ENCODE results near the gene PPIH.
"Not testable (repeated sequence)": the region's sequence is repeated elsewhere in the genome, so short reads cannot be mapped to it uniquely, and the experiment has no call there.

PPIH gene

DNA sequence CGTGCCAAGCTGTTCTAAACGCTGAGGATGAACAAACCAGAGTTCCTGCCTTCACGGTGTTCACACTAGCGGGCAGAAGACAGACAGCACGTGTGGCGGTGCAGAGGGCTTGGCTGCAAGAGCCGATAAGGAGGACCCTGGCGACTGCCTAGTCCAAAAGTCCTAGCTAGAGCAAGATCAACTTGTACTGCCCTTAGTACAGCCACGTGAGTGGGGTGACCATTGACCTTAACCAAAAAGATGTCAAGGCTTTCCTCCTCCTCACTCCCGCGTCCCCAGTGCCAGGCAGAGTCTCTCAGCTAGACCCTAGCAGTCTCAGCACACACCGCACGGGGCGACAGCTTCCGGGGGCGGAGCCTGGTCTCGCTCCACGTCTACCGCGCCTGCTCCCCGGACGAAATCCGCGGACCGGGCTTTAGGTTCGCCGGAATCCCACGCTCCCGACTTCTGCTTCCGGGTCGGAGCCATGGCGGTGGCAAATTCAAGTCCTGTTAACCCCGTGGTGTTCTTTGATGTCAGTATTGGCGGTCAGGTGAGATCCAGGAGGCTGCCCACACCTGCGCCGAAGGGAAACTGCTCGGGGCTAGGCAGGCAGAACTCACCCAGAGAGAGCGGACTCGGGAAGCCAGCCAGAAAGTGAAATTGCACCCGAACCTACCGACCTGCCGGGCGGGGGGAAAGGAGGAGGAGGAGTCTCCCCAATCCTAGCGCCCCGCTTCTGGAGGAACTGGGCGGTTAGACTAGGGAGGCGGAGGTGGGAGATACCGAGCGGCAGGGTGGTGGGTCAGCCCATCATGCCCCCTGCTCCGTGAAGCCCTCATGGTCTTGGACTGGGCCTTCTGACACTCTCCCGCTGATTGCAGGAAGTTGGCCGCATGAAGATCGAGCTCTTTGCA is at the start of gene PPIH:
Gene PPIH, plus strand, starts transcription at position 443 of the 896 bp plus-strand sequence. Its CDS starts 24 bp downstream, at position 467.
- peak; percentile 98 for DNase-seq

DNA sequence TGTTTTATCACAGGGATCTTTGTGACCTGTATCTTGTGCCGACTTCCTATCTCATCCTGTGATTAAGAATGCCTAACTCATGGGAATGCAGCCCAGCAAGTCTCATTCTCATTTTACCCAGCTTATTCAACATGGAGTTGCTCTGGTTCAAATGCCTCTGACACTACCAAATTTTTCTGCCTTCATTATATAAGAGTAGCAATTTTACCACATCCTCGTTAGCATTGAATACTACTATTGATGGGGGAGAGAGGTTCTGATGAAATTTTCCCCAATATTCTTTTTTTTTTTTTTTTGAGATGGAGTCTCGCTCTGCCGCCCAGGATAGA is 44.5 kb upstream of the PPIH start:
- no peak for DNase-seq

DNA sequence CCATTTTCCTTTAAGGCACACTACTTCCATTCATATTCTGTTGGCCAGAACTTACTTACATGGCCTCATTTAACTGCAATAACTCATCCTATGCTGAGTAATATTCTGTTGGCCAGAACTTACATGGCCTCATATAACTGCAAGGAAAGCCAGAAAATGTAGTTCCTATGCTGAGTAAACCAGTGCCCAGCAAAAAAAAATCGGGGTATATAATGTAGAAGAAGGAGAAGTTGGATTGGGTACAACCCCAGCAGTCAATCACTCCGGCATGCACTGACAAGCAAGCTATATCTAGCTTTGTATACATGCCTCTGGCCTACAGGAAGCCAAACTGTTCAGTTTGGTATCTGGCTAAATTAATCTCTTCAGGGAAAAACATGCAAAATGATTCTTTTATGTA is 39.4 kb upstream of the PPIH start:
- DNase-seq = no peak

DNA sequence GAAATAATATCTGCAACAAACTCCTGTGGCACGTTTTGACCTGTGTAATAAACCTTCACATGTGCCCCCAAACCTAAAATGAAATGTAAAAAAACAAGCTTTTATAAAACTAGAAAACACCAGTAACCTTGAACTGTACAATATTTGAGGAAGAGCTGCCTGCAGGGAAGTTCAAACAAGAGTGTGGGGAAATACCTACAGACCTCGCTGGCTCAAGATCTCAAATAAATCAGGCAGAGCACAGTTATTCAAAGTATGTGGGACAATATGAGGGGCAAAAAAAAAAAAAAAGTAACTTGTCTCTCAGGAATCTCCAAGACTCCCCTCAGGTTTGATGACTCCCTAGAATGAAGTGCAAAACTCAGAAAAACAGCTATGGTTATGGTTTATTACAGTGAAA is 37.9 kb upstream of the PPIH start:
- DNase-seq = no peak

DNA sequence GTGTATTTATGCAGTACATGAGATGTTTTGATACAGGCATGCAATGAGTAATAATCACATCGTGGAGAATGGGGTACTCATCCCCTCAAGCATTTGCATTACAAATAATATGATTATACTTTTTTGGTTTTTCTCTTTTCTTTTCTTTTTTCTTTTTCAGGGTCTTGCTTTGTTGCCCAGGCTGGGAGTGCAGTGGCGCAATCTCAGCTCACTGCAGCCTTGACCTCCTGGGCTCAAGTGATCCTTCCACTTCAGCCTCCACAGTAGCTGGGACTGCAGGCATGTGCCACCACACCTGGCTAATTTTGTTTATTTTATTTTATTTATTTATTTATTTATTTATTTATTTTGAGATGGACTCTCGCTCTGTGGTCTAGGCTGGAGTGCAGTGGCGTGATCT is 37.0 kb upstream of the PPIH start:
- not testable (repeated sequence) for DNase-seq

DNA sequence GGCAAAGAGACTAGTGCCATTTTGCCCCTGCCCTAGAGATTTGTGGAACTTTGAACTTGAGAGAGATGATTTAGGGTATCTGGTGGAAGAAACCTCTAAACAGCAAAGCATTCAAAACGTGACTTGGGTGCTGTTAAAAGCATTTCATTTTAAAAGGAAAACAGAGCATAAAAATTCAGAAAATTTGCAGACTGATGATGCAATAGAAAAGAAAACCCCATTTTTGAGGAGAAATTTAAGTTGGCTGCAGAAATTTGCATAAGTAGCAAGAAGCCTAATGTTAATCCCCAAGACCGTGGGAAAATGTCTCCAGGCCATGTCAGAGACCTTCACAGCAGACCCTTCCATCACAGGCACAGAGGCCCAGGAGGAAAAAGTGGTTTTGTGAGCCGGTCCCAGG is 31.0 kb upstream of the PPIH start:
- DNase-seq = not testable (repeated sequence)

DNA sequence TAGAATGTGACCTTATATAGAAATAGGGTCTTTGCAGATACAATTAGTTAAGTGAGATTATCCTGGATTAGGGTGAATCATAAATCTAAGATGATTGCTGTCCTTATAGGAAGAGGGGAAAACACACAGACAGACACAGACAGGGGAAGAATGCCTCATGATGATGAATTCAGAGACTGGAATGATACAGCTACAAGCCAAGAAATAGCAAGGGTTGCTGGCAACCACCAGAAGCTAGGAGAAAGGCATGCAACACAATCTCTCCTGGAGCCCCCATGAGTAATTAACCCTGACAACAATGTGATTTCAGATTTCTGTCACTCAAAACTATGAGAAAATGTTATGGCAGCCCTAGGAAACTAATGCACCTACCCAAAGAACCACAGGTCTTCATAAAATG is 19.1 kb upstream of the PPIH start:
- DNase-seq = no peak

DNA sequence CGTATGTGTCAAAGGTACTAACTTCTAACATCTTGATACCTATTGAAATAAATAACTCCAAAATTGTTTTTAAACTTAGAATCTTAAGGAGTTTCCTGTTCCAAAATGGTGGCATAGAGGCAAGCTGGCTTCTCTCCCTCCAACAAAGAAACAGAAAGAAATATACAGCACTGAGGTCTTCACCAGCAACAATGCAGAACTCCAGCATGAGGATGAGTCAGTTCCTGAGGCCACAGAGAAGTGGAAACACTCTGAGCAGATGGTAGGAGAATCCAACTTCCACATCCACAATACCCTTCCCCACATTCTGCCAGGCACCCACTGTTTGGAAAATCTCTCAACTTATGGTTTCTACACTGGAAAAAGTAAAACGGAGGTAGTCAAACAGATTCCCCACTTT is 12.2 kb upstream of the PPIH start:
- DNase-seq = no peak

DNA sequence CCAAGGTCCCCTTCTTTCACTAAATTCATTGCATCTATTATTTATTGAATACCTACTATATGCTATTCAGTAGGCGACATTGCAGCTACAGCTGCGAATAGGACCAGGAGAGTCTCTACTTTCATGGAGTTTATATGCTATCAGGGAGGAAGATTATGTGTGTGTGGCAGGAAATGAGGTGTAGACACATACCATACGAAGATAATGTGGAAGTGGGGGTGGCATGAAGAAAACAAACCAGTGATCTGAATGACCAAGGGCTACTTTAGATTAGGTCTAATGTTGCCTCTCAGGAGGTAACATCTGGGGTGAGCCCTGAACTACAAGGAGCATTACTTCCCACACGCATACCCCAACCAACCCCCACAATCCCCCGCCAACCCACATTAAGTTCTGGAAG is 1.0 kb upstream of the PPIH start:
- peak; percentile 52 for DNase-seq

DNA sequence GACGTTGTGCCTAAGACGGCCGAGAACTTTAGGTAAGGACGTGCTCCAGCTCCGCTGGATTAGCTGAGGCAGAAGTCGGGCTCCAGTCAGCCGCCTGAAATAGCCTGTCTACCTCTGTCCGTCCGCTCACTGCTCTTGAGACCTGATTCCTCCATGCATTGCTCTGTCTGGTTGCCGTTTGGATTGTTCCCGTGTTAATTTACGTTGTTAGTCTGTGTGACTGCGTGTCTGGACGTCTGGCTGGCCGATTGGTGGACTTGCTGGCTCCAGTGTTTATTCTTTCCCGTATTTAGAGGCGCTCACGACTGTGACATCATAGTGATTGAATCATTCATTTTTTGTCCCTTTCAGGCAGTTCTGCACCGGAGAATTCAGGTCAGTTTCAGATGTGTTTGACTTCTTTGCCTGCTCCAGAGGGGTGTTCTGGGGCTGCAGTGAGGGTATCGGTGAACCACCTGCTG is 684 bp downstream of the PPIH start:
- DNase-seq = peak; percentile 68

DNA sequence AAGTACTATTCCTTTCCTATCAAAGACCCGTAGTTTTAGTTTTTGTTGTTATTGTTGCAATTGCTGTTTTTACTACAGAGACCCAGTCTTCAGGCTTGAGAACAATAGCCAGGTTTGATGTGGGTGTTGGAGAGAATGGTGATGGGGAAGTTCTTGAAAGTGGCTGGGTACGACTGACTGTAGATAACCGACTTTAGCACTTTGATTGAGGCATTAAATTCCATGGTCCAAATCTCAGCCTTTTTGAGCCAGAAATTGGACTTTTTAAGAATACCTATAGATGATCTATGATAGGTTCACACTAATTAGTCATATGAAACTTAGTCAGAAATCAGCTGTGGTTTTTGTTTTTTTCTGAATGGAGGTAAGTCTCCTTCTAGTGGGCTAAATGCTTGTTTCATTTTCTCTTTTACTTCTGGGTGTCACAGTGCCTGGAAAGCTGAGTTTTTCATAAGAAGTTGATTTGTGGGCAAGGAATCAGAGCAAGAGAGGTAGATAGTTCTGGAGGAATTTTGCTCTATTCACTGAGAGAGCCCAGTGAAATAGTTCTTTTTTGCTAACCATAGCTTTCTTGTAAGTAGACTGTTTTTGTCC is 2.8 kb downstream of the PPIH start:
- DNase-seq = no peak

DNA sequence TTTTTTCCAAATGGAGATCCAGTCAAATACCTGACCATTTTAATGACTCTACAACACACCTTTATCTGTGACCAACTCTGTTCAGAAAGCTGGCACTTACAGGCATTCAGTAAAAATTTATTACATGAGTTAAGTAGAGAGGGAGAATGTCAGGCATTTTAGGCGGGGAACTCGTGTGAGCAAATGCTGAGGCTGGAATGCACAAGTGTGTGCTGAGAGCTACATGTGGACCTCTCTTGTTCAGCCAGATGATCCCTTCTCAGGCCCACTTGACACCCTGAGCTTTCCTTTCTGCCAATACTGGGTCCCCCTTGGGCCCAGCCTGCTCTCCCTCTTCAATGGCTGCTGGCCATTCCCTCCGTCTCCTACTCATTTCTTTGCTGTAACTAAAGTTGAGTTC is 11.7 kb downstream of the PPIH start:
- no peak for DNase-seq

DNA sequence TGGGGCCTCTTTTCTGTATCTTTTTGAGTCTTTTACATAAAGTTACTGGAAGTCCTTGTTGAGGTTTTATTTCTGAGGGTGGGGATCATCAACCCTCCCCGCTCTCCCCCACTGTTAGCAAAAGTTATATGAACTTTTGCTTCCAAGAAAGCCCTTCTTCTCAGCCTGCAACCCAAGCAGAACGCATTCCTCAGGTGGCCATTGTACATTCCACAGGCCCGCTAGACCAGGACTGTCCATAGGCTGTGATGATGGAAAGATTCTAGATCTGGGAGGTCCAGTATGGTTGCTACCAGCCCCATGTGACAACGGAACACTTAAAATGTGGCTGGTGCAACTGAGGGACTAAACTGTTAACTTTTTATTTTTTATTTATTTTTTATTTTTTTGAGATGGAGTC is 12.2 kb downstream of the PPIH start:
- DNase-seq = no peak

DNA sequence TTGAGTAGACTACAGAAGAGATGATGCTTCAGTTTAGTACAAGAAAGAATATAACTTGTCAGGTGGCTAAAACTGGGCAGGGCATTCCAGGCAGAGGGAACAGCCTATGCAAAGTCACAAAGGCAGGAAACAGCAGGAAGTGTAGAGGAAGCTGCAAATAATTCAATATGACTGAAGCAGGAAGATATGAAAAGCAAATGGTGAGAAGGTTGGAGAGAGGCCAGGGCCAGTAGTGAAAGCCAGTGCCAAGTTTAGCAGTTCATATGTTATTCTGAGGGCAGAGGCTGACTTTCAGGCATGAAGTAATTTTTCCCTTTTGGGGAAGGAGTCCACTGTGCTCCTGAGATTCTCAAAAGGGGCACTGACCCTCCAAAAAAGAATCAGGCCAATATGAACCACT is 16.0 kb downstream of the PPIH start:
- DNase-seq = no peak

DNA sequence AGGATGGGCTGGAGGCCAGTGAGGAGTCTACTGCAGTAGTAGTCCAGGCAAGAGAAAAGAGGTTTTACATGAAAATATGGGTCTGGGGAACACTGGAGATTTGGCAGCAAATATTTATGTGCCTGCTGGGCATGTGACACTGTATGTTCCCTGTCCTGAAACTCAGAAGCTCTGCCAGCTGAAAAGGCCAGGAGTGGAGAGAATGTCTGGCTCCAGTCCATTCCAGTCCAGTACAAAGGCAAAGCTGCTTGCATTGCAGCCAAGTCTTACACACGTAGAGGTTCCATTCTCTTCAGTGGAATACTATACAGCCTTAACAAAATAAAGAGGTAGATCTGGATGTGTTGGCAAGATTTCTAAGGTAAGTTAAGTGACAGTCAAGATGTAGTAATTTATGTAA is 16.5 kb downstream of the PPIH start:
- DNase-seq = no peak

DNA sequence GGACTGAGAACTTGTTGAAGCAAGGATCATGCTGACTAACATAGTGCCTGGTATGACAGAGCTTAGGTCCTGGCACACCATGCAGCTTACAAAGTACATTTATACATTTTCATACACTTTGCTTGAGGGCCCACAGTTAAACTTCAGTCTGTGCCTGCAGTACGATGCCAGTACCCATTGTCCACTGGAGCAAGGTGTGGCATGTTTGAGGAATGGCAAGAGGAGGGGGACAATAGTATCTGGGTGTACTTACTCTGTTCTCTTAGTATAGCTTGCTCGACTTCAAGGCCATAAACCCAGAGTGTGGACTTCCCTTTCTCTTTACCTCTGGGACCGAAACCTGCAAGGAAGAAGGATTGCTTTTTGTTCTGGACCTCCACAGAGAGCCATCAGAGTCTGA is 17.2 kb downstream of the PPIH start:
- no peak for DNase-seq

DNA sequence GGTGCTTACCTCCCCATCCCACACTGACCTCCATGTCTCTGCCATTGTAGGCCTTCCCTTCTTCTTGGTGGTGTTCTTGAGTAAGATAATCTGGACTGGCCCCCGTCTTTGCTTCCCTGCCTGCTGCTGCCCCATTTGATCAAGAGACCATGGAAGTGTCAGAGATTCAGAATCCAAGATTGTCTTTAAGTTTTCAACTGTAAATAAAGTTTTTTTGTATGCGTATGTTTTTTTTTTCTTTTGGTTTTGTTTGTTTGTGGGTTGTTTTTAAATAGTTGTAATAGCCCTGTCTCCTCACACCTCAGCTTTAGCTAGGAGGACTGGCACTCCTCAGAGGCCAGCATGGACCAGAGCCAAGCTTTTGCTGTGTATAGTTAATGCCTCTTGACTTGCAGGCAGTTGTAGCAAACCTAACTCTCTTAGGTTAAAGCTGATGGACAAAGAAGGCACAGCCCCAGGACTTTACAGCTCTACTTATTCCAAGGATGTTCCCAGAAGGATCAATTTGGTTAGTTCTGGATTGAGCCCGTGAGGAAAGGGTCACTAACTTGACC is 18.4 kb downstream of the PPIH start:
- no peak for DNase-seq

DNA sequence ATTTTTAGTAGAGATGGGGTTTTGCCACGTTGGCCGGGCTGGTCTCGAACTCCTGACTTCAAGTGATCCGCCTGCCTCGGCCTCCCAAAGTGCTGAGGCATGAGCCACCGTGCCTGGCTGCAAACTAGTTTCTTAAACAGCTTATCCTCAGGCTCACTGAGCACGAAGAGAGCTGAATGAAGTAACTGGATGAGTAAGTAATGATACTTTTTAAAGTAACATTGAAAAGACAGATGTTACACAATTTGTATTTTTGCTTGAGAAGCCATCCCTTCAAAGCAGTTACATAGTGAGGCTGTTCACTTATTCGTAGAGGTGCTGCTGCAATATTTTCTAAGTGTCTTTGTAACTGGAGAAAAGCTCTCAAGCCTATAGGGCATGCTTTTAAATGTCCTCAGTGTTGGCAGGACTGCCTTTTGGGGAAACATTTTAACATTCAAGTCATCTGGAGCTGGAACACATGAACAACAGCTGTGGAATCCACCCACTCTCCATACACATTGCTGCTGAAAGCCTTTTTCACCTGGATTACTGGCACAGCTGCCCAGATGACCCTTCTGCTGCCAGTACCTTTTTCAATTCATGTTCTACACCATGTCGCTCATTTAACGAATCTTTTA is 21.3 kb downstream of the PPIH start:
- no peak for DNase-seq

DNA sequence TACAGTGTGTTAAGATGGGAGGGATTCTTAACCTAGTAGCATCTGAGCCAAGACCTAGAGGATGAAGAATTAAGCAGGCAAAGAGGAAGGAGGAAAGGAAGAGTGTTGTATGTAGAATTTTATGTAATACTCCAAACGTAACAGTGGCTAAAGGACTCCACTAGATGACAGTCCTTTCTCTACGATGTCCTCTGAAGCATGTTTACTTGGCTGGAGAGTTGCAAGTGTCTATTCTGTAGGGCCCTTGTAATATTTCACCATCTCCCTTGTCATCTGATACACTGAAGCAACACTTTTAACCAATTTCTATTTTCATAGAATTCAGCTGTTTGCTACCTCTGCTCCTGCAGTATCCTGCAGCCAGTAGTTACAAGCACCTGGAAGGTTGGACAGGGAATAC is 21.8 kb downstream of the PPIH start:
- no peak for DNase-seq

DNA sequence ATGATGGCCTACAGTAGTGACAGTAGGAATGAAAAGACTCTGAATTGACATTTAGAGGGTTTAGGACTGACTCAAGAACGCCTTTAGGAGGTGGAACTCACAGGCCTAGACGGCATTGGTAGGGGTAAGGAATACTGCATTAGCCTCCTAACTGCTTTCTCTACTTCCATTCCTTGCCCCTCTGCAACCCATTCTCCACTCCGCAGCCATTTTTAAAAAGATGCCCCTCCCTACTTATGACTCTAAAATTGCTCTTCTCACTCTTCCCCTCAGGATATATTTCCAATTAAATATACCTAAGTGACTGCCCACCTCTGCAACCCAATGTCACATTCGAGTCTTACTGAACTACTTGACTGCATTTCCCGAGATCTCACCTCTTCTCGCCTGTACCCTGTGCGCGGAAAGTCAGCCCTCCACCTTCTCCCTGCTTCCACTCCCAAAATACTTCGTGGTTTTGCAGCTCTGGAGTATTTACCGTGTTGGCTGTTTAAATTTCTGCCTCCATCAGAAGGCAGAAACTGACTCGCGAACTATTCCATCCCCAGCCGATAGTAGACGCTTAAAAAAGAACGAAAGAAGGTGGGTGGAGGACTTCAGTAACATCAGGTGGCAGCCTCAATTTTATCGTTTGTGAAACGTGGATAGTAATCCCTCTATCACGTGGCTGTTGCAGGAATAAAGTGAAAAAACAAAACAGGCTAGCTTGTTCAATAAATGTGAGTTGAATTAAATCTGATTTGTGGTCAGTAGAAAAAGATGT is 22.9 kb downstream of the PPIH start:
- DNase-seq = peak; percentile 64

DNA sequence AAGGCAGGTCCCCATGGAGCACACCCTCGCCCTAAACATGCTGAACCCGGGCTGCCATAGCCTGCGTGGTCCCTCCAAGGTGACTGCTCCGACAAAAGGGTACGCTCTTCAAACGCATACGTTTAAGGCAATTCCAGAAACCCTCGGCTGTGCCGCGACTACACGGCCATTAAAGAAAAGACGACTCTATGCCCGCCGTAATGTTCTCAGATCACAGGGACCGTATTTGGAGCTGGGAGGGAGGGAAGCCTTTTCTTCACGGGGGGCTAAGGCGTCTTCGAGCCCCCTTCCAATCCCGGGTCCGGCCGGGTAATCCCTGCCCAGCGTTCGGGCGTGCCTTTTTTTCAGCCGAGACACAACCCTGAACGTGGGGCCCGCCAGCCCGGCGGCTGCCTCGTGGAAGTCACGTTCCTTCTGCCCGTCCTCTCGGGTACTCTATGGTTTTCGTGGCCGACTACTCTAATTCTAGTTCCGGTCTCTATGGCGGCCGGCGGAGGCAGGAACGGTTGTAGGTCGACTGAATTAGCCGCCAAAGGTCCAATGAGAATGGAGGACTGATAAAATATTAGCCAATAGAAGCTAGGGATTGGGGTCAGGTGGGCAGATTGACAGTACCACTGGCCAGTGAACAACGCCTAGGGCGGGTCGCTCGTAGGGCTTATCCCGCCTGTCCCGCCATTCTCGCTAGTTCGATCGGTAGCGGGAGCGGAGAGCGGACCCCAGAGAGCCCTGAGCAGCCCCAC is 23.7 kb downstream of the PPIH start, which contains the start of gene YBX1:
Gene YBX1, plus strand, starts transcription at position 678 of the 743 bp plus-strand sequence. CDS start 148 bp downstream, outside the sequence.
- DNase-seq = peak; percentile 100

DNA sequence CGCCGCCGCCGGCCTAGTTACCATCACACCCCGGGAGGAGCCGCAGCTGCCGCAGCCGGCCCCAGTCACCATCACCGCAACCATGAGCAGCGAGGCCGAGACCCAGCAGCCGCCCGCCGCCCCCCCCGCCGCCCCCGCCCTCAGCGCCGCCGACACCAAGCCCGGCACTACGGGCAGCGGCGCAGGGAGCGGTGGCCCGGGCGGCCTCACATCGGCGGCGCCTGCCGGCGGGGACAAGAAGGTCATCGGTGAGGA is 24.2 kb downstream of the PPIH start:
- DNase-seq = not testable (repeated sequence)

Measured in DMS53 (cell line).